Ovary (tissue), 9 donors: ENCODE measurements around the gene DHCR24. TPM values are rescaled to one million over a fixed set of nuclear protein-coding genes. Genes with fewer than 3 reads are reported as not detected.
"Not testable (repeated sequence)": the region's sequence is repeated elsewhere in the genome, so short reads cannot be mapped to it uniquely, and the experiment has no call there.

Experiments
- DNase-seq, 5 donors: peaks; one replicate each; pipeline ENCODE4 v3.0.0-alpha.2; 2019 to 2020
- H3K27ac ChIP-seq, 2 donors: fragments of 200-600 bp; one replicate each; pipeline versions ENCODE4 v1.5.1 to v1.8.0; 2019 to 2022
- H3K27me3 ChIP-seq: fragments of 200-600 bp; one replicate; pipeline ENCODE4 v1.8.0; 2022
- H3K36me3 ChIP-seq: fragments of 200-600 bp; sonication (generic); one replicate; pipeline ENCODE4 v1.5.1; 2019
- H3K4me1 ChIP-seq: one replicate; pipeline ENCODE4 v1.8.1; 2013; ENCODE audit warnings: mild to moderate bottlenecking, moderate library complexity; ENCODE audit not compliant: insufficient read depth
- H3K4me3 ChIP-seq: fragments of 200-600 bp; sonication (generic); one replicate; pipeline ENCODE4 v1.5.1; 2017
- H3K9me3 ChIP-seq, 2 donors: fragments of 200-600 bp in 1 of 2; sonication (generic) in 1 of 2; one replicate each; pipeline versions ENCODE4 v1.5.1 to v1.8.1; 2013 to 2019; ENCODE audit warnings: mild to moderate bottlenecking in 1 of 2, moderate library complexity in 1 of 2
- CTCF ChIP-seq, 3 donors: fragments of 450-650 bp in 2 of 3; fragments of 200-600 bp in 1 of 3; IDR thresholded peaks; one replicate each; pipeline versions ENCODE4 v1.5.1 to v1.8.0; 2016 to 2022; ENCODE audit warnings: antibody characterized with exemption in 3 of 3, mild to moderate bottlenecking in 1 of 3
- EP300 ChIP-seq: sonication (generic); formaldehyde crosslinking; IDR thresholded peaks from one replicate; pipeline ENCODE4 v1.6.1; 2017; ENCODE audit warnings: antibody characterized with exemption
- POLR2A ChIP-seq: fragments of 450-650 bp; IDR thresholded peaks from one replicate; pipeline ENCODE4 v1.6.1; 2017; ENCODE audit warnings: antibody characterized with exemption, mild to moderate bottlenecking, moderate library complexity
- WGBS, 3 donors: extraction: QIAGEN DNeasy Blood & Tissue Kit in 1 of 3; methylation state at CpG; one replicate each; pipeline versions ENCODE4 v1.1.5 to v1.1.7; 2013 to 2017; 5-methylcytosine and 5-hydroxymethylcytosine counted together
- intact Hi-C, 4 donors: fragments of 100-400 bp; cut with DNase I; formaldehyde crosslinking; loops; one replicate each; pipeline versions ENCODE4 v1.11.0 to v1.15.1; 2022 to 2023
- polyA plus RNA-seq, 2 donors: library from polyadenylated mRNA; stranded (reverse); fragments of 200-250 nt in 1 of 2; fragments of 350-450 nt in 1 of 2; fragmentation: Illumina TruSeq in 1 of 2; extraction: RNeasy Lipid Tissue Mini Kit (QIAGEN cat#74804) in 1 of 2; gene quantifications; one replicate each; pipeline ENCODE4 v1.2.3, GENCODE V29; 2013 to 2014
- total RNA-seq, 7 donors: library from RNA; depleted of rRNA in 2 of 7; stranded (reverse); fragments of >200 nt in 2 of 7; fragmentation: NEBNext Ultra II Directional in 3 of 7; extraction: Animal tissue kit (Norgen Biotek cat#: 25700) in 3 of 7; gene quantifications; one replicate each; pipeline versions ENCODE4 v1.1.0 to v1.2.4, GENCODE V29; 2016 to 2023
- donor health status: DM: no; HTN: no; CAD: no; lungs with moderate emphysema.
- donor health status: DM: no; HTN: no; CAD: no.
- donor health status: Bipolar disorder and iron deficiency.
- donor health status: DM: yes; HTN: yes; CAD: no.
- donor health status: DM: no; HTN: no; CAD: no.
- donor health status: DM: yes; HTN: yes; CAD: no.

Gene DHCR24
- total and polyA plus RNA-seq, 9 donors = 10.5 to 1,394 (median 74.6) TPM

- no peak overlapping the region for H3K27ac ChIP-seq
- H3K27me3 ChIP-seq = no peaks in the 10 kb centered on the region
- H3K9me3 ChIP-seq = no peaks in the 10 kb centered on the region
- 26 to 40% (median 31%) methylated on average over 2 of the region's 2 CpGs for WGBS, 3 donors
- intact Hi-C loops = no loop called here
- H3K4me3 ChIP-seq = no peak overlapping the region
- no peaks in the 10 kb centered on the region for H3K4me1 ChIP-seq
- TF ChIP-seq POLR2A (no peak), EP300 (no peak), CTCF (IDR thresholded peaks at IDR 0.05) (no peak)
- DNase-seq = no peak
- H3K36me3 ChIP-seq = no peaks in the 10 kb centered on the region
Observed at GRCh38 chr1:54922921-54923421, 36.0 kb upstream of the DHCR24 start.

- Histone ChIP-seq H3K27me3 (no peaks in the 10 kb centered on the region), H3K9me3 (no peaks in the 10 kb centered on the region), H3K36me3 (no peaks in the 10 kb centered on the region), H3K4me3 (no peak overlapping the region), H3K27ac (no peak overlapping the region), H3K4me1 (no peaks in the 10 kb centered on the region)
- WGBS, 3 donors = 75 to 79% (median 75%) methylated on average over 4 of the region's 4 CpGs
- DNase-seq = no peak
- TF ChIP-seq POLR2A = no peak
- no peak for TF ChIP-seq CTCF (IDR thresholded peaks at IDR 0.05)
- TF ChIP-seq EP300 = no peak
- intact Hi-C loops = no loop called here
Observed at GRCh38 chr1:54922040-54922761, 35.2 kb upstream of the DHCR24 start.

GRCh38 chr1:54919367-54920359 is 32.7 kb upstream of the DHCR24 start:
- Histone ChIP-seq H3K27ac (no peak overlapping the region), H3K4me3 (no peak overlapping the region), H3K9me3 (no peaks in the 10 kb centered on the region), H3K27me3 (no peaks in the 10 kb centered on the region), H3K36me3 (no peaks in the 10 kb centered on the region), H3K4me1 (no peaks in the 10 kb centered on the region)
- no peak for DNase-seq
- intact Hi-C loops = no loop called here
- TF ChIP-seq POLR2A (no peak), CTCF (IDR thresholded peaks at IDR 0.05) (no peak), EP300 (no peak)
- 79 to 90% (median 87%) methylated on average over 6 of the region's 6 CpGs for WGBS, 3 donors

- H3K9me3 ChIP-seq, H3K36me3 ChIP-seq, H3K27ac ChIP-seq, intact Hi-C loops, H3K27me3 ChIP-seq, H3K4me3 ChIP-seq, DNase-seq, H3K4me1 ChIP-seq: not testable (repeated sequence)
- 87 to 91% (median 88%) methylated on average over 14 of the region's 14 CpGs for WGBS, 3 donors
Observed at GRCh38 chr1:54911076-54911475, 24.1 kb upstream of the DHCR24 start.
